KG1 (cell line): ENCODE measurements around the gene RYR2.
"Not testable (repeated sequence)": the region's sequence is repeated elsewhere in the genome, so short reads cannot be mapped to it uniquely, and the experiment has no call there.

ENCODE experiments used
- DNase-seq: peaks from one replicate; lab custom pipeline; 2025; lab: John Stamatoyannopoulos, UW

RYR2 gene

DNA sequence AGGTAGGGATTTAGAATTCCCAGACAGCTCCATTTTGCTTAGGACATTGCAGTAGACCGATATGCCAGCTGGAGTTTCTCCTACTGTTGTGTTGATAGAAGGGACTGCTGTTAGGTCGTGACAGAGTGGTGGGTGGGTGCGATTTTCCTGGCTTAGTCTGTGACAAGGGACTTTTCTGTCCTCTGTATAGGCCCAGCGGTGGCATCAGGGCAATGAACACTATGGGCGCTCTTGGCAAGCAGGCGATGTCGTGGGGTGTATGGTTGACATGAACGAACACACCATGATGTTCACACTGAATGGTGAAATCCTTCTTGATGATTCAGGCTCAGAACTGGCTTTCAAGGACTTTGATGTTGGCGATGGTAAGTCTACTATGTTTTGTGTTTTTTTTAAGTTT is 527.0 kb downstream of the RYR2 start:
- no peak for DNase-seq

DNA sequence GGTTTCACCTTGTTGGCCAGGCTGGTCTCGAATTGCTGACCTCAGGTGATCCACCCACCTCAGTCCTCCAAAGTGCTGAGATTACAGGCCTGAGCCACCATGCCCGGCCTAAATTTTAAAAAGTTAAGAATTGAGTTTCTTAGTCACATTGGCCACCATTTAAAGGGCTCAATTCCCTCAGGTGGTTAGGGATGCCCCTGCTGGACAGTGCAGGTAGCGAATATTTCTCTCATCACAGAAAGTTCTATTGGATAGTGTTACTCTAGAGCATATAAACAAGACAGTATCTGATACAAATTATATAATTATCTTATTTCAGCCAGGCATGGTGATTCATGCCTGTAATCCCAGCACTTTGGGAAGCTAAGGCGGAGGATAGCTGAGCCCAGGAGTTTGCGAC is 528.5 kb downstream of the RYR2 start:
- no peak for DNase-seq

DNA sequence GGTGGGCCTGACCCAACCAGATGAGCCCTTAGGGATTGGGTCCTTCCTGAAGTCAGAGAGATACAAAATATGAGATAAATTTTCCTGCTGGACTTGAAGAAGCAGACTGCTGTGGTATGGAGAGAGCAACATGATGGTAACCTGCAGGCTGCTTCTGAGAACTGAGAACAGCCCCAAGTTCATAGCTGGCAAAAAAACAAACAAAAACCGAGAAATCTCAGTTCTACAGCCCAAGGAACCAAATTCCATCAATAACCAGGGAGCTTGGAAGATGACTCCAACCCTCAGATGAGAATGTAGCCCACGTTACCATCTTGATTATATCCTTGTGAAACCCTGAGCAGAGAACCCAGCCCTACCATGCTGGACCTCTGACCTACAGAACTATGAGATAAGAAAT is 532.6 kb downstream of the RYR2 start:
- no peak for DNase-seq

DNA sequence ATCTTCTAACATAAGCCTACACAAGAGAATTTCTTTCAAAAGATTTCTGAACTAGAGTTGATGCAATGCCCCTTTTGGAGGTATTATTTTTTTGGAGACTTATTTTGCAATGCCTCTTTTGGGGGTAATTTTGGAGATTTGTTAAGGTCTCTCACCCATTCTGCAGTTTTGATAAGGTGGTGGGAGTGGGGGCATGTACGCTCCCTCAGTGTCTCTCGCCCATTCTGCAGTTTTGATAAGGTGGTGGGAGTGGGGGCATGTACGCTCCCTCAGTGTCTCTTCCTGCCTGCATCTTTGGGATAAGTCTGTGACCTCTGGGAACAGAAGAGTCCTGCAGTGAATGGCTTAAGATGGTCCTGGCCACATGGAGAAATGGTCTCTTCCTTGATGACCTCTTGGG is 536.6 kb downstream of the RYR2 start:
- DNase-seq, result no peak

DNA sequence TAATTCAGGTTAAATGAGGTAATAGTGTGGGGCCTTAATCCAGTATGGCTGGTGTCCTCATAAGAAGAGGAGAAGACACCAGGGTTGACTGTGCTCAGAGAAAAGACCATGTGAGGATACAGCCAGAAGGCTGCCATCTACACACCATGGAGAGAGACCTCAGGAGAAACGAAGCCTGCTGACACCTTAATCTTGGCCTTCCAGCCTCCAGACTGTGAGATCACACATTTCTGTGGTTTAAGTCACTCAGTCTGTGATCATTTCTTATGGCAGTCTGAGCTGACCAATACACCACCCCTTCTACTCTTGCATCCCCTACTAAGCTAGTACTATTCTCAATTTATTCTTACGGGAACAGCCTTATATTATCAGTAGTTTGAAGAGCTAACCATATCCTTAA is 538.7 kb downstream of the RYR2 start:
- DNase-seq, result no peak

- no peak for DNase-seq
Observed at GRCh38 chr1:237583270-237583669, 541.3 kb downstream of the RYR2 start.

DNA sequence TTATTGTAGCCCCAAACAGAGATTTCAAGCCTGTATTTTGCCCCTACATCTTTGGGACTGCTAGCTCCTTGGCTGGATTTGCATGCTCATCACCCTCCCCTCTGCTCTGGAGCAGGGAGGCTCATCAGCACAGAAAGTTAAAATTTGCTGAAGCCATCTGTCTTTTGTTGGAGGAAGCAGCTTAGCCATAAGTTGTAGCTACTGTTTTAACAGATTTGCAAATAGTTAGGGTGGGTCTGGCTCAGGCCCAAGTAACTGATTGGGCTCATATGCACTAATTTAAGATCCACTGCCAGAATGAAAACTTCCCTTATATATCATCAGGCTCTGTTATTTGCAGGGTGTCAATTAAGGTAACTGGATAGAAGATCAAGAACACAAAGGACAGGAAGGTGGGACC is 541.8 kb downstream of the RYR2 start:
- no peak for DNase-seq

DNA sequence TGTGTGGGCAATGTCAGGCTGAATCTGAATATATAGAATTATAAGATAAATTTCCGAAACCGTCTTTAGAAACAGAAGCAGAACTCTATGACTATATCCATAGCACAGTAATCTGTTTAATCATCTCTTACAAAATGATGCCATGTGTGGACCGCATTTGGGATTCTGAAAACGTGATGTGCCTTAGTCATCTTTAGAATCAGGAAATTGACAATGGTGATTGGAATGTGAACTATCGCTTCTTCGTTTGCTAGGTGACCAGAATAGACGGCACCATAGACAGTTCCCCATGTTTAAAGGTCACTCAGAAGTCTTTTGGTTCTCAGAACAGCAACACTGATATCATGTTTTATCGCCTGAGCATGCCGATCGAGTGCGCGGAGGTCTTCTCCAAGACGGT is 548.4 kb downstream of the RYR2 start:
- DNase-seq, result no peak

GRCh38 chr1:237591353-237591752 is 549.4 kb downstream of the RYR2 start:
- DNase-seq, result no peak

GRCh38 chr1:237603036-237603568 is 561.1 kb downstream of the RYR2 start:
- DNase-seq, result not testable (repeated sequence)

- no peak for DNase-seq
Observed at GRCh38 chr1:237608433-237608832, 566.4 kb downstream of the RYR2 start.

GRCh38 chr1:237610157-237610556 is 568.2 kb downstream of the RYR2 start:
- no peak for DNase-seq

- DNase-seq, result no peak
Observed at GRCh38 chr1:237613984-237614383, 572.0 kb downstream of the RYR2 start.

DNA sequence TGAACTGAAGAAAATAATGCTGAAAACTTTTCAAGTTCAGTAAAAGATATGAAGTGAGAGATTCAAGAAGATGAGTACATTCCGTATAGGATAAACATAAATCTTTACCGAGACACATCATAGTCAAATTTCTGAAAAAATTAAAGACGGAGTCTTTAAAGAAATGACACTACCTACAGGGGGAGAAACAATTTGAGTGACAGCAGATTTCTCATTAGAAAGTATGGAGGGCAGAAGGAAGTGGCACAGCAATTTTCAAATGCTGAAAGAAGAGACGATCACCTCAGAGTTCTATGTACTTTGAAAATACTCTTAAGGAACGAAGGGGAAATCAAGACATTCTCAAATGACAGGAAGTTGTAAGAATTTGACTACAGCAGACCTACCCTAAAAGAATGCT is 577.6 kb downstream of the RYR2 start:
- DNase-seq, result no peak

GRCh38 chr1:237634922-237635321 is 592.9 kb downstream of the RYR2 start:
- DNase-seq, result no peak

- no peak for DNase-seq
Observed at GRCh38 chr1:237638555-237638954, 596.6 kb downstream of the RYR2 start.

DNA sequence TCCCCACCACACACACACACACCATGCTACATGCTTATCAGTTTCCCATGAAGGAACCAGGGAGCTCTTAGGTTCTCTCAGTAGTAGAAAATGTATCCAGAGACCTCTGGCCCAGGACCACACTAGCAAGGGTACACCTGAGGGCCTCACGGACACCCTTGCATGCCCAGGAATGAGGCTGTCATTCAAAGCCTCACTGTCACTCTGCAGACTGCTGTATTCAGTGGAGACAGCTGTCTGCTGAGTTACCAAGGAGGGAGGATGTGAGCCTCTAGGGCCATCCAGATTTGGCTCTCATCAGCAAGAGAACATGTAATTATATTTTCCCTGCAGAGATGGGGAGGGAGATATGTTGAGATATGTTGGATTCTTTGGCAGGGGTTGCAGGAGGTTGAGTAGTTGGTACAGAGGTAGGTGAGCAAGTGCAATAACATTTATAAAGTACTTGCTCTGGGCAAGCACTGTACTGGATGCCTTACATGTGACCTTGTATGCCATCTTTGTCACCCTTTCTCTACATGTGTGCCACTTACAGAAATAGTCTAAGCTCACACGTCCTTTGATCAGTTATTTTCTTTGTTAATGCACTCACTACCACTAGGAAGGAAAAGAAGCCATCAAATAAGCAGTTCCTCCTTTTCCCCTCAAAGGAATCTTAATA is 598.2 kb downstream of the RYR2 start:
- DNase-seq, result no peak

DNA sequence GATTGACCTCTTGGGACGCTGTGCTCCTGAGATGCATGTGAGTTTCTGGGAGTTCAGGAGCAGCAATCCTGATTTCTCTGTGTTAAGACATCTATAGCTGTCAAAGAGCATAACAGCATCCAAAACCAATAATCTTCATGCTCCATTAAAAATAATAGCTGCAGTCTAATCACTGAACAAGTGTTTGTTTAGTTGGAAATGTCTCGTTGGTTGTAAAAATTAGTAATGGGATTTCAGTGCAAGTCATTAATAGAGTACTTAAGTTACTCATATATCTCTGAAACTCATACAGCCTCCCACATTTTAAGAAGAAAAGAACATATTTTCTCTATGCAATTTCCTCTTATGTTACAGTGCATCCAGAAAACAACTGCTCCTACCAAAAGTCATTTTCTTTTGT is 599.0 kb downstream of the RYR2 start:
- DNase-seq, result no peak

DNA sequence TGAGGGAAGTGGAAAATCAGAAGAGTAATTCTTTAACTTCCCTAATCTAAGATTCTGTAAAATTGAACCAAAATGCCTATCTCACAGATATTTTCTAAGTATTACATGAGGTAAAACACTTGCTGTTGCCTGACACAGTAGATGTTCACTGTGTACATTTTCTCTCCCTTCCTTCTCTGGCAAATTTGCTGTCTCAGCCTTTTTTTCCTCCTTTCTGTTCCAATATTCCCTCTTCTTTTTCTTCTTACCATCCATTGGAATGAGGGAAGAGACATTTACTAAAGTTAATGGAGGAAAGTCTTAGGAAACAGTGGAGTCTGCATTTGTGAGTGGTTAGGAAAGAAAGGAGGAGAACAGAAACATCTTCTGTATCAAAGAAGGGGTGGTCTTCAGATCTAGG is 608.8 kb downstream of the RYR2 start:
- no peak for DNase-seq

DNA sequence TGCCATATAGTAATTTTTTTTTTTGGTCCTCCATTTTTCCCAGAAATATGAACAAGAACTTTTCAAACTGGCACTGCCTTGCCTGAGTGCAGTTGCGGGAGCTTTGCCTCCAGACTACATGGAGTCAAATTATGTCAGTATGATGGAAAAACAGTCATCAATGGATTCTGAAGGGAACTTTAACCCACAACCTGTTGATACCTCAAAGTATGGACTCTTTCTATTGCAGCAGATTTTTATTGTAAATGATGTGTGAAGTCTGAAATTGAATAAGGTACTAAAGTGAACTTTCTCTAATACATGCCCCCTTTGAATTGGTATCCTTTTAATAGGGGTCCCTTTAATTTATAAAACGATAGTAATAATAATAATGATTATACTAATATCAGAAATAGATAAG is 613.8 kb downstream of the RYR2 start:
- DNase-seq, result no peak

GRCh38 chr1:237664348-237664747 is 622.4 kb downstream of the RYR2 start:
- DNase-seq, result no peak

DNA sequence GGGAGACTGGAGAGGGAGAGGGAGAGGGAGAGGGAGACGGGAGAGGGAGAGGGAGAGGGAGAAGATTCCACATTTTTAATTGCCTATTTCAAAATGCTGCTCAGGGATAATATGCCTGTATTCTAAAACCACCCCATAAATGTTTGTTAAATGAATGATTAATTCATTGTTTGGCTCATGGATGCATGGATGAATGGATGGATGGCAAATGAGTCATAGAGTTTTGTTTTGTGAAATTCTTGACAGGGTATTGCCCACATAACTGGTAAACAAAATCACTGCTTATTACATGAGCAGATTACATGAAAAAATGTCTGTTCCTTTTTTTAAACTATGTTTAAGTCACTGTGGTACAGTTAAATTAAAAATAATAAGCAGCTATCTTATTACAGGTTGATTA is 628.3 kb downstream of the RYR2 start:
- DNase-seq, result no peak

- DNase-seq, result no peak
Observed at GRCh38 chr1:237671262-237671661, 629.3 kb downstream of the RYR2 start.

DNA sequence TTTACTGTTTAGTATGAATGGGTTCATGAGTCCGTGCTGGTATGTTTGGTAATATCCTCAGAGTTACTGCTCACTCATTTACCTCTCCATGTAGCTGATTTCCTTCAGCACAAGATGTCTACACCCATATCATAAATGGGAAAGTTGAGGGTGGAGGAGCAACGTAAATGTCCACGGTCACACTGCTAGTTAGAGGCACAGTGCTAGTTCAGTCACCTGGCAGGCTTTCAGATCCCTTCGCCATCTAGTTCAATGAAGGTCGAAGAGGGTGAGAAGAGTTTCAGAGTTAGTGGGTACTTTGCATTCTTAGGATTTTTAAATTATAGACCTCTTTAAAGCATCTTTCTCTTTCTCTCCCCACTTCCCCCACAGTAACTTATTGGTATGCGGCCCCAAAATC is 630.0 kb downstream of the RYR2 start:
- DNase-seq, result no peak
